Measurements from ENCODE around the gene TSPYL6. TPM values are rescaled to one million over a fixed set of nuclear protein-coding genes. Genes with fewer than 3 reads are reported as not detected.

Gene TSPYL6
- total and polyA plus RNA-seq, 2 donors (not counting 3 experiments of a cell fraction or from before 2014, with no cell fraction given) = 0.03 TPM; not detected in 1

DNA sequence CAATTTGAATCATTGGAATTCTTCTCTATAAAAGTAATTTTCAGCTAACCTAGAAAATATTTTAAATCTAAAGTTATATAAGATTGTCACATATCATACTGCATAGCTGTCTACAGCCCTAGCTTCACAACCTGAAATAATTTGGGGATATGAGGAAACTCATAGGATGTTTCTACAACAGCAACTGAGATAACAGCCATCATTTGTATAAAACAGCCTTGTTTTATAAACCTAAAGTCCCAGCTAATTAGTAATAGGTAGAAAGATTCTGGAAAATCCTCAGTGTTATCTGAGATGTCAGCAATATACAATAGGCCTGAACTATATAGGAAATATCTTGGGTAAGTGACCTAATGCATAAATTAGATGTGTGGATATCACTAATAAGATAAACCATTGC is 47.6 kb upstream of the TSPYL6 start:
- TF ChIP-seq JUN (IDR thresholded peaks at IDR 0.05; ENCODE audit: borderline replicate concordance, insufficient read depth, insufficient read length, low read depth) = no peak
- no peak for TF ChIP-seq POLR2A (IDR thresholded peaks at IDR 0.05; ENCODE audit: low read depth, low read length)
- TF ChIP-seq MYC (IDR thresholded peaks at IDR 0.05; ENCODE audit: low read depth, low read length) = no peak
- TF ChIP-seq POLR2AphosphoS5 (IDR thresholded peaks at IDR 0.05; ENCODE audit: insufficient read depth, low read depth, low read length) = no peak
- no peak for TF ChIP-seq EZH2 (IDR thresholded peaks at IDR 0.05; ENCODE audit: borderline replicate concordance, low read depth, low read length, severe bottlenecking)
- TF ChIP-seq FOS (IDR thresholded peaks at IDR 0.05; ENCODE audit: borderline replicate concordance, insufficient read depth, low read length) = no peak
- TF ChIP-seq GATA2 (IDR thresholded peaks at IDR 0.05; ENCODE audit: insufficient read depth, insufficient read length, low read depth, low read length) = no peak
- no peak for TF ChIP-seq CTCF (IDR thresholded peaks at IDR 0.05; ENCODE audit: extremely low read depth in 1 of 2, insufficient read depth in 1 of 2, low read depth in 1 of 2, low read length in 2 of 2)
- TF ChIP-seq, protein P1, sequence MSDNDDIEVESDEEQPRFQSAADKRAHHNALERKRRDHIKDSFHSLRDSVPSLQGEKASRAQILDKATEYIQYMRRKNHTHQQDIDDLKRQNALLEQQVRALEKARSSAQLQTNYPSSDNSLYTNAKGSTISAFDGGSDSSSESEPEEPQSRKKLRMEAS (IDR thresholded peaks at IDR 0.05; ENCODE audit: insufficient read depth, insufficient read length) = no peak
- H3K27ac ChIP-seq (ENCODE audit: insufficient read depth, low read depth, low read length) = no peak overlapping the region
- no TSS peak for BruUV-seq (replicated peaks)
- CTCF ChIA-PET = interaction anchor here (1.0 to 1.9 kb wide), 2 partner anchors 10 to 12 kb away, joined by 3 to 4 read pairs; no protein-coding TSS in a partner anchor
- no peaks in the 10 kb centered on the region for H3K79me2 ChIP-seq (ENCODE audit: control insufficient read depth, insufficient read depth, low read length)
- no peak for FAIRE-seq
- no peak overlapping the region for H3K9ac ChIP-seq (replicated peaks; ENCODE audit: extremely low read depth, insufficient read depth, low read length)
- dilution Hi-C loops (cut with MboI; ENCODE audit: extremely low pct_ligation_motif_present, low sequenced_read_pairs) (no loop called here), intact Hi-C loops (cut with micrococcal nuclease) (no loop called here)
- H3K4me3 ChIP-seq (replicated peaks in 1 of 3; ENCODE audit: insufficient read depth in 1 of 3, low read depth in 1 of 3, low read length in 3 of 3) = no peak overlapping the region
- no peaks in the 10 kb centered on the region for H3K9me1 ChIP-seq (replicated peaks; ENCODE audit: control insufficient read depth, extremely low read depth, insufficient read depth, low read length)
- no peaks in the 10 kb centered on the region for H3K36me3 ChIP-seq (ENCODE audit: control insufficient read depth in 2 of 2, extremely low read depth in 1 of 2, insufficient read depth in 2 of 2, low read length in 2 of 2)
- POLR2A ChIA-PET = no interaction called here
- no peaks in the 10 kb centered on the region for H3K27me3 ChIP-seq (ENCODE audit: control insufficient read depth in 2 of 2, insufficient read depth in 2 of 2, low read length in 2 of 2)
- no peaks in the 10 kb centered on the region for H3K9me3 ChIP-seq (replicated peaks; ENCODE audit: control insufficient read depth, insufficient read depth, low read length)
- H3K4me2 ChIP-seq (ENCODE audit: insufficient read depth, low read length) = no peak overlapping the region
- no peaks in the 10 kb centered on the region for H4K20me1 ChIP-seq (replicated peaks; ENCODE audit: control insufficient read depth, extremely low read depth, insufficient read depth, low read length)
- DNase-seq (ENCODE audit: low read depth, low spot score) = no peak
- H3K4me1 ChIP-seq (ENCODE audit: control insufficient read depth, extremely low read depth, insufficient read depth, low read length) = no peaks in the 10 kb centered on the region
- H2AFZ ChIP-seq (ENCODE audit: low read depth, low read length) = no peak overlapping the region
